Dedifferentiated amniotic fluid mesenchymal stem cell (primary cell): Measurements from ENCODE around the gene UBE2E3.
"Not testable (repeated sequence)": the region's sequence is repeated elsewhere in the genome, so short reads cannot be mapped to it uniquely, and the experiment has no call there.

ENCODE experiments used
- DNase-seq: peaks from one replicate; pipeline ENCODE4 v3.0.0-alpha.2; 2016; ENCODE audit errors: extremely low spot score

UBE2E3 gene

GRCh38 chr2:181025004-181025403, 44.6 kb downstream of the UBE2E3 start:
- no peak for DNase-seq

GRCh38 chr2:181036445-181036844, 56.0 kb downstream of the UBE2E3 start:
- DNase-seq: no peak

- DNase-seq: peak; percentile 42
These were observed 56.6 kb downstream of the UBE2E3 start for GRCh38 chr2:181036848-181037603.

GRCh38 chr2:181037922-181038321, 57.5 kb downstream of the UBE2E3 start:
- DNase-seq: no peak

GRCh38 chr2:181038796-181039195, 58.4 kb downstream of the UBE2E3 start:
- DNase-seq: no peak

GRCh38 chr2:181040839-181041238, 60.4 kb downstream of the UBE2E3 start:
- not testable (repeated sequence) for DNase-seq

GRCh38 chr2:181041661-181042060, 61.3 kb downstream of the UBE2E3 start:
- DNase-seq: no peak

GRCh38 chr2:181042706-181043105, 62.3 kb downstream of the UBE2E3 start:
- no peak for DNase-seq

GRCh38 chr2:181046833-181047232, 66.4 kb downstream of the UBE2E3 start:
- DNase-seq: no peak

GRCh38 chr2:181047829-181048228, 67.4 kb downstream of the UBE2E3 start:
- DNase-seq: no peak

GRCh38 chr2:181051861-181052522, 71.6 kb downstream of the UBE2E3 start:
- no peak for DNase-seq

GRCh38 chr2:181052523-181052891, 72.1 kb downstream of the UBE2E3 start:
- no peak for DNase-seq

GRCh38 chr2:181054256-181054655, 73.9 kb downstream of the UBE2E3 start:
- no peak for DNase-seq

- no peak for DNase-seq
These were observed 74.4 kb downstream of the UBE2E3 start for GRCh38 chr2:181054843-181055242.

- no peak for DNase-seq
These were observed 78.2 kb downstream of the UBE2E3 start for GRCh38 chr2:181058378-181059269.

GRCh38 chr2:181063696-181064095, 83.3 kb downstream of the UBE2E3 start:
- no peak for DNase-seq

- no peak for DNase-seq
These were observed 85.1 kb downstream of the UBE2E3 start for GRCh38 chr2:181065458-181065857.

- no peak for DNase-seq
These were observed 85.9 kb downstream of the UBE2E3 start for GRCh38 chr2:181066333-181066732.

- DNase-seq: peak; percentile 20
These were observed 89.9 kb downstream of the UBE2E3 start for GRCh38 chr2:181070119-181070835.

- no peak for DNase-seq
These were observed 90.4 kb downstream of the UBE2E3 start for GRCh38 chr2:181070836-181071200.

GRCh38 chr2:181072486-181073235, 92.3 kb downstream of the UBE2E3 start:
- DNase-seq: no peak
